ENCODE results near the gene STARD9. TPM values are rescaled to one million over a fixed set of nuclear protein-coding genes. Genes with fewer than 3 reads are reported as not detected.

Gene STARD9
- total and polyA plus RNA-seq, 10 of the 15 experiments (the other 5 are each of a cell fraction or from before 2014, with no cell fraction given) = 0.58 to 11.5 (median 6.1) TPM

DNA sequence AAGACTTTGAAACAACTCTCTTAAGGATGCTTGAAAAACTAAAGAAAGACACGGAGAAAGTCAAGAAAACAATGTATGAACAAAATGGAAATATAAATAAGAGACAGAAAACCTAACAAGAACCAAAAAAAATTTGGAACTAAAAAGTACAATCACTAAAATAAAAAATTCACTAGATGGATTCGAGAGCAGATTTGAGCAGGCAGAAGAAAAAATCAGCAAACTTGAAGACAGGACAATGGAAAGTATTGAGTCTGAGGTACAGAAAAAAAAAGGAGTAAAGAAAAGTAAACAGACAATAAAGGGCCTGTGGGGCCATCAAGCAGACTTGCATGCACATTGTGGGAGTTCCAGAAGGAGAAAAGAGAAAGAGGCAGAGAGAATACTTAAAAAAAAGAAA lies 174.9 kb downstream of the STARD9 start:
- Histone ChIP-seq H3K4me1 (ENCODE audit: control insufficient read depth, insufficient read depth, low read length) (no peaks in the 10 kb centered on the region), H3K79me2 (ENCODE audit: control insufficient read depth, insufficient read depth, low read length) (no peaks in the 10 kb centered on the region), H4K20me1 (ENCODE audit: control insufficient read depth, insufficient read depth) (no peaks in the 10 kb centered on the region), H3K27ac (ENCODE audit: control insufficient read depth, insufficient read depth) (no peak overlapping the region), H3K36me3 (ENCODE audit: control insufficient read depth in 2 of 2, insufficient read depth in 2 of 2, low read length in 1 of 2) (peaks cover 0 to 3% of the 10 kb centered on the region in 2 experiments; a peak in 1 of 4 replicates), H3K27me3 (replicated peaks in 1 of 2; ENCODE audit: control insufficient read depth in 2 of 2, insufficient read depth in 2 of 2, low read length in 1 of 2) (no peaks in the 10 kb centered on the region), H3K9ac (ENCODE audit: control insufficient read depth, insufficient read depth, low read length) (no peak overlapping the region), H3K9me3 (replicated peaks; ENCODE audit: control insufficient read depth, insufficient read depth, low read length) (no peaks in the 10 kb centered on the region), H3K4me3 (no peak overlapping the region), H2AFZ (ENCODE audit: control insufficient read depth, low read depth, low read length) (no peak overlapping the region), H3K4me2 (ENCODE audit: control insufficient read depth, insufficient read depth) (no peak overlapping the region)
- ChIA-PET POLR2A (no interaction called here), SMC1A (ENCODE audit: uncharacterized antibody, unreplicated experiment) (no interaction called here), RAD21 (ENCODE audit: unreplicated experiment) (no interaction called here), CTCF (interaction anchor here (0.7 kb wide), 1 partner anchor 1827 kb away, joined by 3 read pairs; no protein-coding TSS in a partner anchor)
- BruUV-seq (replicated peaks) = no TSS peak
- no peak for FAIRE-seq
- ATAC-seq = no peak
- TF ChIP-seq HDAC6 (IDR thresholded peaks at IDR 0.05; ENCODE audit: unreplicated experiment) (no peak), TCF7 (IDR thresholded peaks at IDR 0.05; ENCODE audit: borderline replicate concordance) (no peak)
- WGBS (ENCODE audit: insufficient coverage, insufficient replicate concordance, low lambda C conversion rate, missing lambda C conversion rate) = 68% methylated on average over 2 of the region's 2 CpGs
- DNase-seq (ENCODE audit: low read depth, low spot score) = no peak
- in situ Hi-C loops (cut with MboI) = no loop called here
- intact Hi-C loops (cut with micrococcal nuclease; ENCODE audit: unreplicated experiment) = no loop called here

DNA sequence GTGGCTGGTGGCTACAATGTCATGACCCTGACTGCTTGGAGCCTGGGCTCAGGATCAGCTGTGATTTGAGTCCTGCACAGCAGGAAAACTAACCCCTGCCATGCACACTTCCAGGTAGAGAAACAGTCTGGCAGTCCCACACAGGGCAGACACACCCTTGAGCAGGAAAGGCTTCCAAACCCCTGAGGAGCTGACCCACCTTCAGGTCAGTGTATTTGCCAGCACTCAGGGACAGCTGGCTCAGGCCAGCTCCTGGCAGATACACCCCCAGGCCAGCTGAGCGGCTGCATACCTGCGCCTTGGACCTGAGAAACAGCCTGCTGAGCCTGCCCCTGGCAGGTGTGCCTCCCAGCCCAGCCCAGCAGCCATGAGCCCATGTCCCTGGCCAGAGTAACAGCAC lies 183.7 kb downstream of the STARD9 start:
- BruUV-seq (replicated peaks) = no TSS peak
- Histone ChIP-seq H3K9me3 (replicated peaks; ENCODE audit: control insufficient read depth, insufficient read depth, low read length) (peaks cover 2% of the 10 kb centered on the region; the same call in 2 of the 3 replicates), H3K79me2 (ENCODE audit: control insufficient read depth, insufficient read depth, low read length) (no peaks in the 10 kb centered on the region), H3K4me3 (no peak overlapping the region), H3K27ac (ENCODE audit: control insufficient read depth, insufficient read depth) (no peak overlapping the region), H3K4me2 (ENCODE audit: control insufficient read depth, insufficient read depth) (no peak overlapping the region), H3K36me3 (ENCODE audit: control insufficient read depth in 2 of 2, insufficient read depth in 2 of 2, low read length in 1 of 2) (no peaks in the 10 kb centered on the region), H3K9ac (ENCODE audit: control insufficient read depth, insufficient read depth, low read length) (no peak overlapping the region), H4K20me1 (ENCODE audit: control insufficient read depth, insufficient read depth) (no peaks in the 10 kb centered on the region), H3K4me1 (ENCODE audit: control insufficient read depth, insufficient read depth, low read length) (no peaks in the 10 kb centered on the region), H3K27me3 (replicated peaks in 1 of 2; ENCODE audit: control insufficient read depth in 2 of 2, insufficient read depth in 2 of 2, low read length in 1 of 2) (no peaks in the 10 kb centered on the region), H2AFZ (ENCODE audit: control insufficient read depth, low read depth, low read length) (no peak overlapping the region)
- ChIA-PET POLR2A (no interaction called here), SMC1A (ENCODE audit: uncharacterized antibody, unreplicated experiment) (interaction anchor here (1.3 kb wide), 1 partner anchor 21 kb away, joined by 4 read pairs; no protein-coding TSS in a partner anchor), CTCF (no interaction called here), RAD21 (ENCODE audit: unreplicated experiment) (interaction anchor here (1.0 kb wide), 1 partner anchor 167 kb away, joined by 3 read pairs; no protein-coding TSS in a partner anchor)
- FAIRE-seq = no peak
- intact Hi-C loops (cut with micrococcal nuclease; ENCODE audit: unreplicated experiment) (no loop called here), in situ Hi-C loops (cut with MboI) (no loop called here)
- TF ChIP-seq RELB (IDR thresholded peaks at IDR 0.05; ENCODE audit: low read depth) = no peak
- no peak for TF ChIP-seq CHD1 (IDR thresholded peaks at IDR 0.05; ENCODE audit: low read depth, low read length)
- no peak for TF ChIP-seq NR2C1 (IDR thresholded peaks at IDR 0.05)
- TF ChIP-seq, protein P1, sequence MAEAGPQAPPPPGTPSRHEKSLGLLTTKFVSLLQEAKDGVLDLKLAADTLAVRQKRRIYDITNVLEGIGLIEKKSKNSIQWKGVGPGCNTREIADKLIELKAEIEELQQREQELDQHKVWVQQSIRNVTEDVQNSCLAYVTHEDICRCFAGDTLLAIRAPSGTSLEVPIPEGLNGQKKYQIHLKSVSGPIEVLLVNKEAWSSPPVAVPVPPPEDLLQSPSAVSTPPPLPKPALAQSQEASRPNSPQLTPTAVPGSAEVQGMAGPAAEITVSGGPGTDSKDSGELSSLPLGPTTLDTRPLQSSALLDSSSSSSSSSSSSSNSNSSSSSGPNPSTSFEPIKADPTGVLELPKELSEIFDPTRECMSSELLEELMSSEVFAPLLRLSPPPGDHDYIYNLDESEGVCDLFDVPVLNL (IDR thresholded peaks at IDR 0.05; ENCODE audit: low read depth, low read length) = no peak
- no peak for TF ChIP-seq GABPA (IDR thresholded peaks at IDR 0.05; ENCODE audit: low read depth)
- no peak for TF ChIP-seq MTA3 (IDR thresholded peaks at IDR 0.05; ENCODE audit: borderline replicate concordance, low read length)
- no peak for TF ChIP-seq BHLHE40 (IDR thresholded peaks at IDR 0.05; ENCODE audit: borderline replicate concordance in 1 of 2, low read depth in 2 of 2, low read length in 1 of 2)
- no peak for TF ChIP-seq NR2C2 (IDR thresholded peaks at IDR 0.05; ENCODE audit: borderline replicate concordance, control insufficient read depth, insufficient read length, low read depth)
- TF ChIP-seq TCF12 (IDR thresholded peaks at IDR 0.05; ENCODE audit: low read depth, low read length) = no peak
- no peak for DNase-seq (ENCODE audit: low read depth, low spot score)
- 100% methylated on average over 2 of the region's 2 CpGs for WGBS (ENCODE audit: insufficient coverage, insufficient replicate concordance, low lambda C conversion rate, missing lambda C conversion rate)
- no peak for ATAC-seq

Data from GM12878 (cell line).